Right hindlimb (tissue), 1 donor: ENCODE data around the gene FAM83C.
A peak's percentile ranks its signal among the peaks of the same experiment; 100 is the strongest.

ENCODE experiments used
- DNase-seq: peaks from one replicate; pipeline ENCODE4 v3.0.0-alpha.2; 2018

The FAM83C gene

DNA sequence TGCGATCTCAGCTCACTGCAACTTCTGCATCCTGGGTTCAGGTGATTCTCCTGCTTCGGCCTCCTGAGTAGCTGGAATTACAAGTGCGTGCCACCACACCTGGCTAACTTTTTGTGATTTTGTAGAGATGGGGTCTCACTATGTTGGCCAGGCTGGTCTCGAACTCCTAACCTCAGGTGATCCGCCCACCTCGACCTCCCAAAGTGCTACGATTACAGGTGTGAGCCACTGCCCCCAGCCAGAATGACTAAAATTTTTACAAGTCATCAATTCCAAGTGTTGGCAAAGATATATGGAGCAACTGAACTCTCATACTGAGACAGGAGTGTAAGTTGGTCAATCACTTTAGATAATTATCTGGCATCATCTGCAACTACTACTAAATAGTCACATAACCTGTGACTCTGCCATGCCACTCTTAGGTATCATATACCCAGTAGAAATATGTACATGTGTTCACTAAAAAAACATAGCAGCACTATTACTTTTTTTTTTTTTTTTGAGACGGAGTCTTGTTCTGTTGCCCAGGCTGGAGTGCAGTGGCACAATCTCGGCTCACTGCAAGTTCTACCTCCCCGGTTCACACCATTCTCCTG lies 10.6 kb downstream of the FAM83C start:
- no peak for DNase-seq

DNA sequence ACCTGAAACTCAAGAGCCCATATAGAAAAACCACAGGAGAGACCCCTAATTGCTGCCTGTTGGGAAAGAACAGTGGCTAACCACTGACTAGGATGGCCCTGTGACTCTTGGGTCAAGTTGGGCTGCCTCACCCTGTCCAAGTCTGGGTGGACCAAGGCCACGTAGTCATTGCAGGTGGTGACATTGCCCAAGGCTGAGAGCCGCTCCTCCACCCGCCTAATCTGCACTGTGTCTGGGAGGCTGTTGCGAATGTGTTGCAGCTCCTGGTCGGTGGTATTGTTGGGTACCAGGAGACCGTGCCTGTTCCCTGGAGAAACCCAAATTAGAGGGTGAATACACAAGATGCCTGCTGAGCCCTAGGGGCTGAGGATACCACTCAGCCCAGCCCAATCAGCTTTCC lies 11.7 kb downstream of the FAM83C start:
- DNase-seq: no peak

DNA sequence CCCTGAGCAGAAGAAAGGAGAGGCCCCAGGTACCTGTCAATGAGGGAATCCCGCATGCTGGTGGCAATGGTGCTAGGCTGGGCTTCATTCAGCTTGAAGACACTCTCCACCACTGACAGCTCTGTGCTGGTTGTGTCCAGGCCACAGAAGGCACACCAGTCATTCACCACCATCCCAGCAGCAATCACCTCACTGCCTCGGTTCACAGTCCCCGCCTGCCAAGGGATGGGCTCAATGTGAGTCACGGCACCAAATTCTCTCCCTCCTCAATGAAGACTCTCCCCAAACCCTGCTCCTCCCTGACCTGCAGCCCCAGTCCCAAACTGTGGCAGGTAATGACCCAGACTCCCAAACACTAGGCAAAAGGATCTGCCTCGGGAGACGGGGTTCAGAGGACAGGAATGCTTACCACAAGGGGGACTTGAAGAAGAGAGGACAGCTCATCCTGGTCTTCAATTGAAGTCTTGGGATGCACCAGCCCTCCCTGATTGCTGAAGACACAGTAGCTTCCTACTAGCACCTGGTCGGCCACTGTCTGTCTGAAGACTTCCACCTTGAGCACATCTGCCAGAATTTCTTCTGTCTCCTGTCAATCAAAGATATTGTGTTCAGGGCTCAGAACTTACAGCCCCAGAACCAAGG lies 12.6 kb downstream of the FAM83C start:
- no peak for DNase-seq

DNA sequence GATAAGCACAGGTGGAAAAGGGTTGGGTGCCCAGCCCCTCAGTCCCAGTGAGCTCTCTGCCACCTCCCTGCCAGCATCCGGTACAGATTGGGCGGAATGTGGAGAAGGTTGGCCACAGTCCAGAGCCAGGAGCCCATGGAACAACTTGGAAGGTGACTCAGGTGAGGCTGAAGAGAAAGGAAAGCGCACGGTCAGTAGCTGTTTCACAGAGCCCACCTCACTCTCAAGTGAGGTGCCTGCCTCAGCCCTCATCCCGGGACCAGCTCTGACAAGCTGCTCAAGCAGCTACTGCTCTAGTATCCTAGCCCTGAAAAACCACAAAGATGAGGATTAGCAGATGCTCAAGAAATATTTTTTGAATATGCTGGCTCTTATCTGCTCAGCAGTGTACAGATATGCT lies 13.2 kb downstream of the FAM83C start:
- DNase-seq: no peak

DNA sequence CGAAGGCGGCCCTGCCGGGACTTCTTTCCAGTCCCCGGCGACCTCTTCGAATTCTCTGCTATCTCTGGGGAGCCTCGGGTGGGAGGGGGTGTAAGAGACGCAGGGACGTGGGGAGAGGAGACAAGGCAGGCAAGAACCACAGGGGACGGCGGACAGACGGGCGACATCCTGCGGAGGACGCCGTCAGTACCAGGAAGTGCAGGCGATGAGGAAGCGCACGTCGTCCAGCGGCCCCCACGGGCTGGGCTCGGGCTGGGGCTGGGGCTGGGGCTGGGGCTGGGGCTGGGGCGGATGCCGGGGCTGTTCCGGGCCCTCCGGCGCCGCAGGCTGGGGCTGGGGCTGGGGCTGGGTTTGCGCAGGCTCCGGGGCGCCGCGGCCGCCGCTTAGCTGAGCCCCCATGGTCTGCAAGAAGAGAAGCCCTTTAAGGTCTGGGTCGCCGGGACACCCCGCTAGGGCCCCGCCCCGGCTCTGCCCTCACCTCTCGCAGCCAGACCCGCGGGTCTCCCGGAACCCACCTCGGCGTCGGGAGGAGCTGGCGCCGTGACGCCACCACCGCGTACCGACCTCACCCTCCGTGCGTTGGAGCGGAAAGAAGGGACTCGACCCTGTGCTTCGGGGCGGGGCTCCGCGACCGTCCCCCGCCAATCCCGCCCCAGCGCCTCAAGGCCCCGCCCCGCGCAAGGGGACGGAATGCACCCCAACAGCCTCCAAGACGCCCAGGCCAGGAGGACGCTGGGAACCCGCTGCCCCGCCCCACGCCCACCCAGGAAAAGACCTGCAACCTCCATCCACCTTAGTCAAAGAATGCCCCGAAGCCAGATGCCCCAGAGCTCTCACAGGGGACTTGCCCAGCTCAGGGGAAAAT lies 14.5 kb downstream of the FAM83C start, which contains the start of gene MMP24OS:
MMP24OS (minus strand) TSS at position 592 of the 865 bp plus-strand sequence; CDS start at position 399, 193 bp downstream.
- peak; percentile 91 for DNase-seq

DNA sequence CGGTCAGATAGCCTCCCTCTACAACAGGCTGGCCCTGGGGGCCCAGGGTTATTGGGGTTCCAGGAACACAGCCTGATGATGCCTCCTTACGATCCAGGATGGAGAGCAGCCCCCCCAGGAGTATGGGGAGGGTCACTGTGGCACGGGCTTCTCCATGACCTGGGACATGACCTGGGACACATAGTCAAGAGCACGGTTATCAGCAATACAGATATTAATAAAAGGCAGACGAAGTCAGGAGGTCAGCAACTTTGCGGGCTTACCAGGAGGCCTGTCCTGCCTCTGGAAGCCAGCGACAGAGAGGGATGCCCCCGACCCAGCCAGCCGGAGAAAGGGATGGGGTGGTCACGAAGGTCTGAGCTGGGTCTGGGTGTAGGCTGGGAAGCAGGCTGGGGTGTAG lies 15.1 kb downstream of the FAM83C start:
- DNase-seq: no peak

DNA sequence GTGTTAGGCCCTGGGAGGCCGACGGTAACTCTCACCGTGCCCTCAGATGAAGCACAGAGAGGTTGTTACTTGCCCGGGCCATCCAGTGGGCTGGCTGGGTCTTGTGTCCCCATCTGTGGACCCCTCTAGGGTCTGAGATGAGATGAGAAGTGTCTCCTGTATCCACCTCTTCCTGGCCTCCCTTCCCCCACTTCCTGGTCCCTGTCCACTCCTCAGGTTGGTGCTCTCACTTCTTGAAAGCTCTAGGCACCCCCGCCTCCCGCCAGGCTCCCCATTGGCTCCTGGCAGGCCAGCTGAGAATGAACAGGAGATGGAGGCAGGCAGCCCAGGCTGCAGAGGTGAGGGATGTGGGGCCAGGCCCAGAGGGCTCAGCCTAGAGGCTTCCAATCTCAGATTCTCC lies 15.8 kb downstream of the FAM83C start:
- no peak for DNase-seq

DNA sequence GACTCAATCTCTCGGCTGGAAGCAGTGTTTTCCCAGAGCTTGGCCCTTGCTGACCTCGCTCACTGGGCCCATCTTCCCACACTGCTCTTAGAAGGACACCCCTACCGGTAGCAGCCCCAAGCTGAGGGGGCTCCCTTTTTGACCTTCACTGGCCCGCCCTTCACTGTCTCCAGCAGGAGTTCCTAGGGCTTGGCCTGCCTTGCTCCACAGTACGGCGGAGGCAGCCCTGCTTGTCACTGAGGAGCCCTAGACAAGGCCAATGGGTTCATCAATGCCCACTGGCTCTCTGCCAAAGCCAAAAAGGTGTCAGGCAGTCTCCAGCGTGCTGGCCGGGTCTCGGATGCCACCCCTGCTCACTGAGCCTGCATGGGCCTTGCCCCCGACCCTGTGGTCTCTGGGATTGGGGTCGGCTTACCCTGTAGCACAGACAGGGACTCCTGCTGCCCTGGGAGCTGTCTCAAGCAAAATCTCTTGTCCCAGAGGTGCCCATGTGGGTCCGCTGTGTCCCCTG lies 16.4 kb downstream of the FAM83C start:
- no peak for DNase-seq

DNA sequence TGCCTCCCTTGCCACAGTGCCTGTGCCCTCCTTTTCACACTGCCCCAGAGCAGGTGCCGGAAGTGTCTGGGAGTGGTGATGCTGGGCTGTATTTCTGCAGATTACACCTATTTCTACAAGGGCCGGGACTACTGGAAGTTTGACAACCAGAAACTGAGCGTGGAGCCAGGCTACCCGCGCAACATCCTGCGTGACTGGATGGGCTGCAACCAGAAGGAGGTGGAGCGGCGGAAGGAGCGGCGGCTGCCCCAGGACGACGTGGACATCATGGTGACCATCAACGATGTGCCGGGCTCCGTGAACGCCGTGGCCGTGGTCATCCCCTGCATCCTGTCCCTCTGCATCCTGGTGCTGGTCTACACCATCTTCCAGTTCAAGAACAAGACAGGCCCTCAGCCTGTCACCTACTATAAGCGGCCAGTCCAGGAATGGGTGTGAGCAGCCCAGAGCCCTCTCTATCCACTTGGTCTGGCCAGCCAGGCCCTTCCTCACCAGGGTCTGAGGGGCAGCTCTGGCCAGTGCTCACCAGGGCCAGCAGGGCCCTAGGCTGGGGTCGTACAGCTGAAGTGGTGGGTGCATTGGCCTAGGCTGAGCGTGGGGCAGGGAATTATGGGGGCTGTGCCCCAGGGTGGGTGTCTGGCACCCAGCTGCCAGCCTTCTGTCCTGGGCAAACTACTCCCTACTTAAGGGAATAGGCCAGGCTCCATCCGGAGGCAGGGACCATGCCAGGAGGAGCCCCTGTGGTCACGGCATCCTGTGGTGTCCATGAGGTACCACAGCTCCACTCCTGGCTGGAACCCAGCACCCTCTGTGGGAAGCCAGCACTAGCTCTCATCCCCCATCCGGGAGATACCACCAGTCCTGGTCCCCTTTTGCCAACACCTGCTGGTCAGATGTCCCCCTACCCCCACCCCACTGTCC lies 17.8 kb downstream of the FAM83C start:
- DNase-seq: no peak

DNA sequence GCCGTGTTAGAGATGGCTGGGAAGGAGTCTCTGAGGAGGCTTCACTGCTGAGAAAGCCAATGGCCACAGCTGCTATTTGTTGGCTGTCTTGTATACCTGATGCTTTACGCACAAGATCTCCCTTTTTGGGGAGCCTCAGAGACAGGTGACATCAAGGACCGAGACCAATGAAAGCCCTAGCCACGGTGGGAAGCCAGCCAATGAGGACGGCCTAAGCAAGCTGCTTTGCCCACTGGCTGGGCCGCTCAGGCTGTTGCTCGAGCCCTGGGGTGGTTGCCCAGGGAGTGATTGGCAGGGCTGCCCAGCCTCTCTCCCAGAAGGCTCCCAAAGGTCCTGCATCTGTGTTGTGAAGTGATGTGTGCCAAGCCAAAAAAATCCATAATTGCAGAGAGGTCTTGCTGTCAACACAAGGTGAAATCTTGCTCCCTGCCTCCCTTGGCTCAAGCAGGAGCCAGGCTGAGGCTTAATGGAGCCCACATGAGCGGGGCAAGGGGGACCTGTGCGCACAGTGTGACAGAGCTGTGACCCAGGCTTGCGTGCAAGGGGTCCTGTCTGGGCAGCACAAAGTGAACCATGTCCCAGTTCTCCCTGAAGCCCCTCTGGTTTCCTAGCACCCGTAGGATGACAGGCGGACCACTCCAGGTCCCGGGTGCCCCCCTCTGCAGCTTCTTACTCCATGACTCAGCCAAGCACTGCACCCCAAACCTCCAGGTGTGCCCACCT lies 18.6 kb downstream of the FAM83C start:
- no peak for DNase-seq

DNA sequence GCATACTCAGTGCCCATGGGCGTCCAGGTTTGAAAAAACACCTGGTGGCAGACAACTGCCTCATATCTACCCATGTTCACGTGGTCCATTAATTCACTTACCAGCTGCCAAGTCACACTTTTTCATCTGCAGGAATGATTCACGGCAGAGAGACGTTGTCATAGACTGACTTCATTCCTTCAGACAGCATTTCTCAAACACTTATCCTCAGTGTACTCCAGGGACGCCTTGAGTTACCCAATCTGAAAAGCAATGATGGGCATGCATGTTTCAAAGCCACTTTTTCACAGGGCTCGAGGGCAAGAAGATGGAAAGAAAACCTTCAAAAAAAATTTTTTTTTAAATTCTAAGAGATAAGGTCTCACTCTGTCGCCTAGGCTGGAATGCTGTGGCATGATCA lies 20.3 kb downstream of the FAM83C start:
- no peak for DNase-seq

DNA sequence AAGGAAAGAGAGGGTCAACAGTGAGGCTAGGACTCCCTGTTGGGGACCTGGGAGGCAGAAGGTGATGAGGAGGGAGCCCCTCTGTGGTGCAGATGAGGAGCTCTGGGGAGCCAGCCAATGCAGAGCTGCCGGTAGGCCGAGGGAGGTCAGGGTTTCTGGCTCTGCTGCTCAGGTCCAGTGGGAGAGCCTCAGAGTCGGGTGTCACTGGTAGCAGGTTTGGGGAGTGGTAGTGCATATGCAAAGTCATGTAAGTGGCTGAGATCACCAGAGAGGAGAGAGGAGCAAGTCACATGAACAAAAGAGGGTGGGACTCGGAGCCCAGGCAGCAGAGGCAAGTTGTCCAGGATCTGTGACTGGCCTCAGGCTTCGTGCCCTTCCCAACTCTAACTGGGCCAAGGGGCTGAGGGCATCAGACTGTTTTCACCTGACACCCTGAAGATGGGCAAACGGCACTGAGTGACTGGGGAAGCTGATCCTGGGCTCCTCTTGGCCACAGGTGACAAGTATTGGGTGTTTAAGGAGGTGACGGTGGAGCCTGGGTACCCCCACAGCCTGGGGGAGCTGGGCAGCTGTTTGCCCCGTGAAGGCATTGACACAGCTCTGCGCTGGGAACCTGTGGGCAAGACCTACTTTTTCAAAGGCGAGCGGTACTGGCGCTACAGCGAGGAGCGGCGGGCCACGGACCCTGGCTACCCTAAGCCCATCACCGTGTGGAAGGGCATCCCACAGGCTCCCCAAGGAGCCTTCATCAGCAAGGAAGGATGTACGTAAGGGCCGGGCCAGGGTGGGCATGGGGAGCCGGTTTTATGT lies 20.9 kb downstream of the FAM83C start:
- no peak for DNase-seq

DNA sequence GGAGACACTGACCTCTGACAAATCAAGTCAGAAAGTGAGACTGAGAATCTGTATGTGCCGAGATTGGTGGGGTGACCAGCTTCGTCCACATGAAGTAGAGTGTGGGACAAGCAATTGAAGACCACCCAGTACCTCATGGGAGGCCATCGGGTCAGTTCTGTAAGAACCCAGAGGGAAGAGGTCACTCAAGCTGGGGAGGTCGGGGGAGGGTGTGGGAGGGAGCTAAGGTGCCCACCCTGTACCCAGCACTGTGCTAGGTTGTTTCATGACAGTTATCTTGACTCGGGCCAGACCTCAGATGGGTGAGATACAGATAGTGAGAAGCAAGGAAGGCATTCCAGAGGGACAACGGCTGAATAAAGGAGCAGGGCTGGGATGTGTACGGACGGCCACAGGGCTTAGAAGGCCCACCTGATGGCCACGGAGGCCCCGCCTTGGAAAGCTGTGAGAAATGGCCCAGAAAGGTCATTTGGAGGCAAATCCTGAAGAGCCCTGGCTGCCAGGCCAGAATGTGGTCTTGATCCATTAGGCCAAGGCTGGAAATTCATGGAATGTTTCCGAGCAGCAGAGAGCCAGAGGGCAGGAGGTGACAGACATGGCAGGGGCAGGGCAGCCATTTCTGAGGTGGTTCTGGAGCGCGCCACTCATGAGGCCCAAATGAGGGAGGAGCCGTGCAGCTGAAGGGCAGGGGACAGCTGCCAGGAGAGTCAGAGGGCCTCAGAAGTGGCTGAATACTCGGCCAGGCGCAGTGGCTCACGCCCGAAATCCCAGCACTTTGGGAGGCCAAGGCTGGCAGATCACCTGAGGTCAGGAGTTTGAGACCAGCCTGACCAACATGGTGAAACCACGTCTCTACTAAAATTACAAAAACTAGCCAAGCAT lies 22.0 kb downstream of the FAM83C start:
- DNase-seq: no peak

DNA sequence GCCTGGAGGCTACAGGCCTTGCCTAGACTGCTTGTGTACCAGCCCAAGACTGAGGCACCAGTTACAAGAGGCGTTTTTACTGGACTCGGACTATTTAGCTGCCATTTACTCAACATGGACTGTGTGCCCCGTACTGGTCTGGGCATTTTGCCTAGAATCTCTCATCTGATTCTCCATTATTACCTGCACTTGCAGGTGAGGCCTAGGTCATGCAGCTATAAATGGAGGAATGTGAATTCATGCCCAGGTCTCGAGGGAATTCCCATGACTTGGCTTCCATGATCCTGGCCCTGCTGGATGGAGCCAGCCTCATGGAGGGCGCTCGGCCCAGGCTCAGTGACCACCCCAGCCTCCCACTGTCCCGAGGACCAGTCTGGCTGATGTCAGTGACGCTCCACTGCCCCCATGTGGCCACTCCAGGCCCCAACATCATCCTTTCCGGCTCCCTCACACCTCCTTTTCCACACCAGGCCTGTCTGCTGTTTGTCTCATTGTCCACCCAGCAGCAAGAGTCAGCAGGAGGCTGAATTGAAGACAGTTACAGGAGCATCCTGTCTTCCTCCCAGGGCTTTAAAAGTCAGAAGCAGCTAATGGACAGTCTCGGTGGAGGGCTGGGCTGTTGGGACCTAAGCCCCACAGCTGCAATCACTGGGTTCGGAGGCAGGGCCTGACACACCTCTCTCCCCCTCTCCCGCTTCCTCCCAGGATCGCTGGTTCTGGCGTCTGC lies 23.0 kb downstream of the FAM83C start:
- peak; percentile 59 for DNase-seq

DNA sequence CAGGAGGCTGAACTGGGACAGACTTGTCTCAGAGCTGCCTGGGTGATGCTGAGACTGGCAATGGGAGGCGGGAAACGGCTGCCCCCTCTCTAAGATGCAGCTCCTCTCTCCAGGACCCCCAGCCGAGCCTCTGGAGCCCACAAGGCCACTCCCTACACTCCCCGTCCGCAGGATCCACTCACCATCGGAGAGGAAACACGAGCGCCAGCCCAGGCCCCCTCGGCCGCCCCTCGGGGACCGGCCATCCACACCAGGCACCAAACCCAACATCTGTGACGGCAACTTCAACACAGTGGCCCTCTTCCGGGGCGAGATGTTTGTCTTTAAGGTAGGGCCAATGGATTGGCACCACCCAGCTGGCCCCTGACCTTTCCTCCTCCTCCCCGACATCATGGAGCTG lies 25.1 kb downstream of the FAM83C start:
- DNase-seq: no peak

DNA sequence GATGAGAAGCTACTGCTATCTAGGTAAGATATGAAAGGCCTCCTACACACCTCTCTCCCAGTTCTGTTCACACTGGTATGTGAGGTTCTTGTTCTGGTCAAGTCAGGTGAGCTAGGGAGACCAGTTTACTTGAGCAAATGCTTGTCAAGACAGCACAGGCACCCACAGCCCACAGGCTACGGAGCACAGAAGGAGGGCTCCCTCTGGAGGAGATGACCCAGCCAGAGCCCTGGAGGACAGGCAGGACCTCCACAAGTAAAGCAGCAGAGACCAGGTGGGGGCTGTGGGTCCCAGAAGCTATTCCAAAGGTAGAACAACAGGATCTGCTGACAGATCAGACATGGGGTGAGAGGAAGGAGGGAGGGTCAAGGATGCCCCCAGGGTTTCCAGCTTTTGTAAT lies 27.5 kb downstream of the FAM83C start:
- DNase-seq: no peak

DNA sequence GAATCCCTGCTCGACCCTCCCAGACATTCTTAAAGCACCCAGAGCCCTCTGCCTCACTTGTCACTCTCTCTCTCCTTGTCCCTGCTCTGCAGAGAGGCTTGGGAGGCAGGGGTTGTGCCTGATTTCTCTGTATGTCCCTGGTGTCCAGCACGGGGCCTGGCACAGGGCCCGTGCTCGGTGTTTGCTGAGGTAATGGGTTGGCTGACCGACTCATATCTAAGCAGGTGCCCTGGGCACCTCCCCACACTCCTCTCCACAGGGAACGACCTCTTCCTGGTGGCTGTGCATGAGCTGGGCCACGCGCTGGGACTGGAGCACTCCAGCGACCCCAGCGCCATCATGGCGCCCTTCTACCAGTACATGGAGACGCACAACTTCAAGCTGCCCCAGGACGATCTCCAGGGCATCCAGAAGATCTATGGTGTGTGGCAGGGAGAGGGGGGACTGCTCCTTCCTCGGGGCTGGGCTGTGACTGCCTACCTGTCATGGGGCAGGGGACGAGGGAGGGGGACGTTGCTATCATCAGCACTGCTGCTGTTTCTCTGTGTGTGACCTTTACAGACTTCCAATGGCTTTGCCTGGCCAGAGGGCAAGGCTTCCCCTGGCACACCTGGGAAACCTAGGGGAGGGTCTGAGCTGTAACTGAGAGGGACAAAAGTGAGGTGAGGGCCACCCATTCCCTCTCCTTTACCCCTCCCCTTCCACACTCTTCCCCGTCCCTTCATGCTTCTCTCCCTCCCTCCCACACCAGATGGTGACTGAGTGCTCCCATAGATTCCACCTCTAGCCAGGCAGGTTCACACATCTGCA lies 28.5 kb downstream of the FAM83C start:
- DNase-seq: no peak
